Activated B cell treated with CpG ODN at 0.5 μM for 24 hours (primary cell): Measurements from ENCODE around the gene FBXO4. TPM values are rescaled to one million over a fixed set of nuclear protein-coding genes. Genes with fewer than 3 reads are reported as not detected.

ENCODE experiments used
- ATAC-seq: fragments of 200-7000 bp; cut with Tn5 transposase; one replicate; pipeline ENCODE4 v1.10.0; 2021; ENCODE audit warnings: low read depth, mild to moderate bottlenecking, moderate library complexity
- CTCF ChIA-PET: fragments of 350-600 bp; sonication (Branson Sonifier 250); formaldehyde crosslinking; loops from one replicate; lab custom pipeline; 2021; ENCODE audit warnings: antibody characterized with exemption; lab: Charles Lee
- POLR2A ChIA-PET: fragments of 350-600 bp; sonication (Branson Sonifier 250); formaldehyde crosslinking; loops from one replicate; lab custom pipeline; 2021; ENCODE audit warnings: antibody characterized with exemption; lab: Charles Lee
- DNase-seq: peaks from one replicate; pipeline ENCODE4 v3.0.0; 2022
- H3K27ac Mint-ChIP-seq: one replicate; pipeline ENCODE4 v1.8.0; 2020; ENCODE audit warnings: mixed read lengths
- H3K27me3 Mint-ChIP-seq: one replicate; pipeline ENCODE4 v1.8.0; 2021; ENCODE audit warnings: mixed read lengths
- H3K36me3 Mint-ChIP-seq: one replicate; pipeline ENCODE4 v1.8.0; 2021; ENCODE audit warnings: low read depth, mixed read lengths
- H3K4me1 Mint-ChIP-seq: one replicate; pipeline ENCODE4 v1.8.0; 2021; ENCODE audit warnings: mixed read lengths
- H3K4me3 Mint-ChIP-seq: one replicate; pipeline ENCODE4 v1.8.0; 2020; ENCODE audit warnings: mild to moderate bottlenecking, mixed read lengths
- H3K9me3 Mint-ChIP-seq: one replicate; pipeline ENCODE4 v1.8.0; 2020; ENCODE audit warnings: mixed read lengths
- CTCF ChIP-seq: fragments of 200-600 bp; IDR thresholded peaks from one replicate; pipeline ENCODE4 v1.8.0; 2022; ENCODE audit warnings: antibody characterized with exemption, mild to moderate bottlenecking
- intact Hi-C: fragments of 100-400 bp; cut with micrococcal nuclease; formaldehyde crosslinking; loops from one replicate; pipeline ENCODE4 v1.15.1; 2024
- total RNA-seq: library from RNA; stranded (reverse); gene quantifications from 2 replicates; pipeline ENCODE4 v1.2.3, GENCODE V29; 2022

The FBXO4 gene
- total RNA-seq, 1 donor from 2014 or later = 14.8 TPM

GRCh38 chr5:41961736-41962135 lies 36.7 kb downstream of the FBXO4 start:
- Mint-ChIP-seq H3K9me3 (peaks cover 30% of the 10 kb centered on the region), H3K27ac (no peak overlapping the region), H3K27me3 (peaks cover 4% of the 10 kb centered on the region), H3K36me3 (no peaks in the 10 kb centered on the region), H3K4me1 (no peaks in the 10 kb centered on the region), H3K4me3 (no peak overlapping the region)
- CTCF ChIA-PET = no interaction called here
- no peak for TF ChIP-seq CTCF
- intact Hi-C loops = no loop called here
- POLR2A ChIA-PET = no interaction called here
- DNase-seq (no peak), ATAC-seq (no peak)

GRCh38 chr5:41962491-41962890 lies 37.4 kb downstream of the FBXO4 start:
- no peak overlapping the region for H3K27ac Mint-ChIP-seq
- H3K4me3 Mint-ChIP-seq = no peak overlapping the region
- intact Hi-C loops = no loop called here
- DNase-seq = no peak
- POLR2A ChIA-PET = no interaction called here
- CTCF ChIA-PET = no interaction called here
- peaks cover 30% of the 10 kb centered on the region for H3K9me3 Mint-ChIP-seq
- peaks cover 4% of the 10 kb centered on the region for H3K27me3 Mint-ChIP-seq
- ATAC-seq = no peak
- H3K4me1 Mint-ChIP-seq = no peaks in the 10 kb centered on the region
- no peaks in the 10 kb centered on the region for H3K36me3 Mint-ChIP-seq
- TF ChIP-seq CTCF = no peak

- Mint-ChIP-seq H3K27ac (no peak overlapping the region), H3K4me1 (no peaks in the 10 kb centered on the region)
Observed at GRCh38 chr5:41966401-41967105, 41.5 kb downstream of the FBXO4 start.

GRCh38 chr5:41967401-41967800 lies 42.3 kb downstream of the FBXO4 start:
- H3K27ac Mint-ChIP-seq = no peak overlapping the region
- ATAC-seq (no peak), DNase-seq (no peak)
- H3K4me3 Mint-ChIP-seq = no peak overlapping the region
- H3K4me1 Mint-ChIP-seq = no peaks in the 10 kb centered on the region
- POLR2A ChIA-PET = no interaction called here
- intact Hi-C loops = no loop called here
- no peaks in the 10 kb centered on the region for H3K36me3 Mint-ChIP-seq
- CTCF ChIA-PET = no interaction called here
- no peak for TF ChIP-seq CTCF
- H3K27me3 Mint-ChIP-seq = peaks cover 11% of the 10 kb centered on the region
- peaks cover 13% of the 10 kb centered on the region for H3K9me3 Mint-ChIP-seq

More at GRCh38 chr5:41966401-41967105, 41.5 kb downstream of the FBXO4 start:
- ChIA-PET POLR2A (no interaction called here), CTCF (no interaction called here)
- Mint-ChIP-seq H3K4me3 (no peak overlapping the region), H3K9me3 (peaks cover 20% of the 10 kb centered on the region), H3K36me3 (no peaks in the 10 kb centered on the region), H3K27me3 (peaks cover 11% of the 10 kb centered on the region)
- intact Hi-C loops = no loop called here
- DNase-seq (no peak), ATAC-seq (no peak)
- no peak for TF ChIP-seq CTCF

- Mint-ChIP-seq H3K27ac (no peak overlapping the region), H3K9me3 (peaks cover 13% of the 10 kb centered on the region), H3K36me3 (no peaks in the 10 kb centered on the region), H3K4me3 (no peak overlapping the region), H3K4me1 (no peaks in the 10 kb centered on the region), H3K27me3 (peaks cover 11% of the 10 kb centered on the region)
- TF ChIP-seq CTCF = no peak
- intact Hi-C loops = no loop called here
- DNase-seq (no peak), ATAC-seq (no peak)
- CTCF ChIA-PET = no interaction called here
- POLR2A ChIA-PET = no interaction called here
Observed at GRCh38 chr5:41968153-41968723, 43.2 kb downstream of the FBXO4 start.
